ENCODE results near the gene OMP.

Gene OMP

GRCh38 chr11:77068457-77069335 lies 33.9 kb upstream of the OMP start:
- Histone ChIP-seq H3K9ac (ENCODE audit: low read depth in 1 of 2, low read length in 2 of 2) (peak overlapping the region; percentile 80 to 96), H3K27ac (ENCODE audit: low read depth in 2 of 2, low read length in 2 of 2) (peak overlapping the region; percentile 49 to 99), H3K4me3 (ENCODE audit: low read length in 2 of 2) (peak overlapping the region; percentile 78 to 90), H3K4me1 (ENCODE audit: control insufficient read depth in 2 of 2, insufficient read depth in 2 of 2, low read length in 2 of 2) (peaks cover 82 to 88% of the 10 kb centered on the region in 2 donors), H3K9me3 (ENCODE audit: control insufficient read depth in 2 of 2, low read length in 2 of 2) (no peaks in the 10 kb centered on the region), H3K36me3 (ENCODE audit: control insufficient read depth in 2 of 2, insufficient read depth in 2 of 2, low read length in 2 of 2) (peaks cover 2 to 5% of the 10 kb centered on the region in 2 donors), H3K27me3 (ENCODE audit: control insufficient read depth in 2 of 2, insufficient read depth in 2 of 2, low read length in 2 of 2) (no peaks in the 10 kb centered on the region)

- no peaks in the 10 kb centered on the region for H3K27me3 ChIP-seq (ENCODE audit: control insufficient read depth in 2 of 2, insufficient read depth in 2 of 2, low read length in 2 of 2)
- H3K9ac ChIP-seq (ENCODE audit: low read depth in 1 of 2, low read length in 2 of 2): peak overlapping the region in 1 of 2 donors; percentile 96
- no peaks in the 10 kb centered on the region for H3K9me3 ChIP-seq (ENCODE audit: control insufficient read depth in 2 of 2, low read length in 2 of 2)
- peak overlapping the region; percentile 96 to 99 for H3K27ac ChIP-seq (ENCODE audit: low read depth in 2 of 2, low read length in 2 of 2)
- peak overlapping the region; percentile 78 to 90 for H3K4me3 ChIP-seq (ENCODE audit: low read length in 2 of 2)
- H3K36me3 ChIP-seq (ENCODE audit: control insufficient read depth in 2 of 2, insufficient read depth in 2 of 2, low read length in 2 of 2): peaks cover 5 to 6% of the 10 kb centered on the region in 2 donors
- peaks cover 83 to 88% of the 10 kb centered on the region in 2 donors for H3K4me1 ChIP-seq (ENCODE audit: control insufficient read depth in 2 of 2, insufficient read depth in 2 of 2, low read length in 2 of 2)
These were observed 33.2 kb upstream of the OMP start for GRCh38 chr11:77069336-77069968.

DNA sequence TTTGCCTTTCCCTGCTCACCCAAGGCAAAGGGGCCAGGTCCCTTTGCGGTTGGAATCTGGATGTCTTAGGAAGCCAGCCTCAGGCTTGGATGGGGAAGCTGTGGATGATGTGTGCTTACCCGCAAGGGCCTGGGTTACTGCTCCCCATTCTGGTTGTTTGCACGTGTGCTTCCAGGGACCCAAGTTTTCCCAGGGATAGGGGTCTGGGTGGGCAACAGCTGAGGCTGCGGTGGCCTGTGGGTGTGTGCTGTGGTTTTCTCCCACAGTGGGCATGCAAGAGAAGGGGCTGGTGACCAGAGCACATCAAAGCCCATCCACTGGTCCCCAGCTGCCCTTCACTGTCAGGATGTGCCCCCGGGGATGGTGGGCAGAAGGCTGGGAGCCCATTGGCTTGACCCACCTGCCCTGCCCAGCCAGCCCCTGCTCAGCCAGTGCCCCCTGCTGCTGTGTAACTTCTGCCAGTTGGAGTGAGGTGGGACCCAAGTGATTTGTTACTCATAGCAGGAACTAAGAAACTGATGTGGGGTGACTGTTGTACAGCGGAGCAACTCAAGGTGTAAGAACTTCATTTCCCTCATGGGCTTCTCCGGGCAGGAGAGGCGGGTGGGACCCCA lies 32.6 kb upstream of the OMP start:
- peak overlapping the region; percentile 96 to 99 for H3K27ac ChIP-seq (ENCODE audit: low read depth in 2 of 2, low read length in 2 of 2)
- peak overlapping the region in 1 of 2 donors; percentile 96 for H3K9ac ChIP-seq (ENCODE audit: low read depth in 1 of 2, low read length in 2 of 2)
- H3K36me3 ChIP-seq (ENCODE audit: control insufficient read depth in 2 of 2, insufficient read depth in 2 of 2, low read length in 2 of 2): peaks cover 5 to 6% of the 10 kb centered on the region in 2 donors
- H3K4me3 ChIP-seq (ENCODE audit: low read length in 2 of 2): peak overlapping the region; percentile 4 to 13
- H3K9me3 ChIP-seq (ENCODE audit: control insufficient read depth in 2 of 2, low read length in 2 of 2): no peaks in the 10 kb centered on the region
- peaks cover 84 to 88% of the 10 kb centered on the region in 2 donors for H3K4me1 ChIP-seq (ENCODE audit: control insufficient read depth in 2 of 2, insufficient read depth in 2 of 2, low read length in 2 of 2)
- no peaks in the 10 kb centered on the region for H3K27me3 ChIP-seq (ENCODE audit: control insufficient read depth in 2 of 2, insufficient read depth in 2 of 2, low read length in 2 of 2)

GRCh38 chr11:77071077-77071476 lies 31.6 kb upstream of the OMP start:
- Histone ChIP-seq H3K9ac (ENCODE audit: low read depth in 1 of 2, low read length in 2 of 2) (peak overlapping the region in 1 of 2 donors; percentile 84), H3K27ac (ENCODE audit: low read depth in 2 of 2, low read length in 2 of 2) (peak overlapping the region; percentile 96 to 99), H3K4me1 (ENCODE audit: control insufficient read depth in 2 of 2, insufficient read depth in 2 of 2, low read length in 2 of 2) (peaks cover 78 to 88% of the 10 kb centered on the region in 2 donors), H3K36me3 (ENCODE audit: control insufficient read depth in 2 of 2, insufficient read depth in 2 of 2, low read length in 2 of 2) (peaks cover 5 to 6% of the 10 kb centered on the region in 2 donors), H3K9me3 (ENCODE audit: control insufficient read depth in 2 of 2, low read length in 2 of 2) (no peaks in the 10 kb centered on the region), H3K4me3 (ENCODE audit: low read length in 2 of 2) (no peak overlapping the region), H3K27me3 (ENCODE audit: control insufficient read depth in 2 of 2, insufficient read depth in 2 of 2, low read length in 2 of 2) (no peaks in the 10 kb centered on the region)

DNA sequence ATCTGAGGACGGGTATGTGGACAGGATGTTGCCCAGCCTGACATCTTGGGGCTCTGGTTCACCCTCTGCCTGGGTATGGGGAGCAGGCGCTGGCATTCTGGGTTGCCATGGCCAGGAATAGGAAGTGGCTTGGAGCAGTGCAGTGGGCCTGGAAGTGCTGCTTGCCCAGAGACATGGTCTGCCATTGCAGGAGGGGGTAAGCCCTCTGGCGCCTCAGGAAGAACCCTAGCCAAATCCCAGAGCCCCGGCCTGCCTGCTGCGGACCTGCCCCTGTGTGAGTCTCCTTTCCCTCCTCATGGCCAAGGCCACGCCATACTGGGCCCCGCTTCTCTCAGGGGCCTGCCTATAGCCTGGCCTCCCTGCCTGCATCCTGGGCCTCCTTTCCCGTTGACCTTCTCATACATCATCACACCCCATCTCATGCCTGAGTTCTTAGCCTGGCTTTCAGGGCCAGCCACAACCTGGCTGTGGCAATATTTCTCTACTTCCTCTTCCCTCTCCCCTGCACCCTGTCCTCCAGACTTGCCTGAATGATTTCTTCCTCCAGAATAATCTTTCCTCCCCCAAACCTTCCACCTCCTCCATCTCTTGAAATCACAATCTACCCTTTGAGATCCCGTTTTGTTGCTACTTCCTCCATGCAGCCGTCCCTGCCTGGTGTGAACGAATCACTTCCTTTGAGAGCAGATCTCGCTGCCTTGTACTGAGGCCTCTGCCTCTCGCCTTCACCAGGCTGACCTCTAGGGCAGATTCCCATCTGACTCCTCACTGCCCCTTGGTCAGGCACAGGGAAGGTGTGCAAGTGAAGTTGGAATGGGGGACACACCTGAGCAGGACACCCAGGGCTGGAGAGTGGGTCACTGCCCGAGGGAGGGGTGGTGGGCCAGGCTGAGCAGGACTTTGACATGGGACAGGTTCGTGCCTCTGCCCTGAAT lies 30.7 kb upstream of the OMP start:
- Histone ChIP-seq H3K27ac (ENCODE audit: low read depth in 2 of 2, low read length in 2 of 2) (peak overlapping the region; percentile 96 to 99), H3K9ac (ENCODE audit: low read depth in 1 of 2, low read length in 2 of 2) (peak overlapping the region; percentile 72 to 84), H3K27me3 (ENCODE audit: control insufficient read depth in 2 of 2, insufficient read depth in 2 of 2, low read length in 2 of 2) (no peaks in the 10 kb centered on the region), H3K4me1 (ENCODE audit: control insufficient read depth in 2 of 2, insufficient read depth in 2 of 2, low read length in 2 of 2) (peaks cover 76 to 91% of the 10 kb centered on the region in 2 donors), H3K9me3 (ENCODE audit: control insufficient read depth in 2 of 2, low read length in 2 of 2) (no peaks in the 10 kb centered on the region), H3K36me3 (ENCODE audit: control insufficient read depth in 2 of 2, insufficient read depth in 2 of 2, low read length in 2 of 2) (peaks cover 5 to 6% of the 10 kb centered on the region in 2 donors), H3K4me3 (ENCODE audit: low read length in 2 of 2) (peak overlapping the region in 1 of 2 donors; percentile 7)

GRCh38 chr11:77072851-77073327 lies 29.8 kb upstream of the OMP start:
- H3K27me3 ChIP-seq (ENCODE audit: control insufficient read depth in 2 of 2, insufficient read depth in 2 of 2, low read length in 2 of 2): no peaks in the 10 kb centered on the region
- no peaks in the 10 kb centered on the region for H3K9me3 ChIP-seq (ENCODE audit: control insufficient read depth in 2 of 2, low read length in 2 of 2)
- peaks cover 5 to 6% of the 10 kb centered on the region in 2 donors for H3K36me3 ChIP-seq (ENCODE audit: control insufficient read depth in 2 of 2, insufficient read depth in 2 of 2, low read length in 2 of 2)
- H3K4me3 ChIP-seq (ENCODE audit: low read length in 2 of 2): no peak overlapping the region
- peak overlapping the region; percentile 72 to 84 for H3K9ac ChIP-seq (ENCODE audit: low read depth in 1 of 2, low read length in 2 of 2)
- H3K27ac ChIP-seq (ENCODE audit: low read depth in 2 of 2, low read length in 2 of 2): peak overlapping the region; percentile 96 to 99
- peaks cover 70 to 86% of the 10 kb centered on the region in 2 donors for H3K4me1 ChIP-seq (ENCODE audit: control insufficient read depth in 2 of 2, insufficient read depth in 2 of 2, low read length in 2 of 2)

DNA sequence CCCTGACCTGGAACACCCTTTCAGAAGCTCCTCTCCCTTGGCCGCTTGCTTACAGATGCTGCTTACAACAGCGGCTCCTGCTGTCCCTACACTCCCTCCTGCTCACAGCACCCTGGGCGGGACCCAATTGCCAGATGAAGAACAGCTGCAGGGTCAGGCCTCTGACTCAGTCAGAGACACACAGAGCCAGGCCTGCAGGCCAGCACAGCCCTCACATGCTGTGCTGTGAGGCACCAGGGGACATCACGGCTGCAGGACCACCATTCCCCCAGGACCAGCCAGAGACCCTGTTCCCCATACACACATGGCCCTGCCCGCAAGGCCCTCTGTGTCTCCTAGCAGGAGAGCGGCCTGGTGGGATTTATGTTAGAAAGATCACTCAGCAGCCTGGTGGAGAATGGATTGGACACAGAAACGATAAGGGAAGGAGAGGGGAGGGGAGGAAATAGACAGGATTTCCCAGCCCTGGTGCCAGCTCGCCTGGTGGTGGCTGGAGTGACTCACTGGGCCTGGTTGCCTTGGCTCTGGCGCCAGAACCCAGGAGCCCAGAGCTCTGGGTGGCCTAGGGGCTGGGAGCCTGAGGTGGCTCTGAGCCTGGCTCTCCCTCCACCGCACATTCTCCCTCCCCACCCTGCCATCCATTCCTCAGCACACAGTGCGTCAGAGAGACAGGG lies 29.2 kb upstream of the OMP start:
- Histone ChIP-seq H3K27me3 (ENCODE audit: control insufficient read depth in 2 of 2, insufficient read depth in 2 of 2, low read length in 2 of 2) (no peaks in the 10 kb centered on the region), H3K27ac (ENCODE audit: low read depth in 2 of 2, low read length in 2 of 2) (peak overlapping the region; percentile 96 to 99), H3K4me3 (ENCODE audit: low read length in 2 of 2) (peak overlapping the region; percentile 1 to 46), H3K4me1 (ENCODE audit: control insufficient read depth in 2 of 2, insufficient read depth in 2 of 2, low read length in 2 of 2) (peaks cover 65 to 81% of the 10 kb centered on the region in 2 donors), H3K9me3 (ENCODE audit: control insufficient read depth in 2 of 2, low read length in 2 of 2) (no peaks in the 10 kb centered on the region), H3K36me3 (ENCODE audit: control insufficient read depth in 2 of 2, insufficient read depth in 2 of 2, low read length in 2 of 2) (peaks cover 5 to 6% of the 10 kb centered on the region in 2 donors), H3K9ac (ENCODE audit: low read depth in 1 of 2, low read length in 2 of 2) (peak overlapping the region; percentile 72 to 84)

- H3K4me3 ChIP-seq (ENCODE audit: low read length in 2 of 2): peak overlapping the region; percentile 1 to 46
- peak overlapping the region; percentile 96 to 99 for H3K27ac ChIP-seq (ENCODE audit: low read depth in 2 of 2, low read length in 2 of 2)
- H3K9ac ChIP-seq (ENCODE audit: low read depth in 1 of 2, low read length in 2 of 2): peak overlapping the region; percentile 56 to 84
- H3K9me3 ChIP-seq (ENCODE audit: control insufficient read depth in 2 of 2, low read length in 2 of 2): no peaks in the 10 kb centered on the region
- H3K27me3 ChIP-seq (ENCODE audit: control insufficient read depth in 2 of 2, insufficient read depth in 2 of 2, low read length in 2 of 2): no peaks in the 10 kb centered on the region
- H3K4me1 ChIP-seq (ENCODE audit: control insufficient read depth in 2 of 2, insufficient read depth in 2 of 2, low read length in 2 of 2): peaks cover 58 to 73% of the 10 kb centered on the region in 2 donors
- peaks cover 5 to 6% of the 10 kb centered on the region in 2 donors for H3K36me3 ChIP-seq (ENCODE audit: control insufficient read depth in 2 of 2, insufficient read depth in 2 of 2, low read length in 2 of 2)
These were observed 28.4 kb upstream of the OMP start for GRCh38 chr11:77074205-77074604.

Data from mucosa of rectum (tissue), 2 donors.